ENCODE data around the gene SLC50A1.

GRCh38 chr1:155131285-155131684 lies 4.4 kb upstream of the SLC50A1 start:
- TF ChIP-seq, protein P1, sequence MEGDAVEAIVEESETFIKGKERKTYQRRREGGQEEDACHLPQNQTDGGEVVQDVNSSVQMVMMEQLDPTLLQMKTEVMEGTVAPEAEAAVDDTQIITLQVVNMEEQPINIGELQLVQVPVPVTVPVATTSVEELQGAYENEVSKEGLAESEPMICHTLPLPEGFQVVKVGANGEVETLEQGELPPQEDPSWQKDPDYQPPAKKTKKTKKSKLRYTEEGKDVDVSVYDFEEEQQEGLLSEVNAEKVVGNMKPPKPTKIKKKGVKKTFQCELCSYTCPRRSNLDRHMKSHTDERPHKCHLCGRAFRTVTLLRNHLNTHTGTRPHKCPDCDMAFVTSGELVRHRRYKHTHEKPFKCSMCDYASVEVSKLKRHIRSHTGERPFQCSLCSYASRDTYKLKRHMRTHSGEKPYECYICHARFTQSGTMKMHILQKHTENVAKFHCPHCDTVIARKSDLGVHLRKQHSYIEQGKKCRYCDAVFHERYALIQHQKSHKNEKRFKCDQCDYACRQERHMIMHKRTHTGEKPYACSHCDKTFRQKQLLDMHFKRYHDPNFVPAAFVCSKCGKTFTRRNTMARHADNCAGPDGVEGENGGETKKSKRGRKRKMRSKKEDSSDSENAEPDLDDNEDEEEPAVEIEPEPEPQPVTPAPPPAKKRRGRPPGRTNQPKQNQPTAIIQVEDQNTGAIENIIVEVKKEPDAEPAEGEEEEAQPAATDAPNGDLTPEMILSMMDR (IDR thresholded peaks at IDR 0.05; ENCODE audit: insufficient read depth, low read length, poor library complexity, severe bottlenecking): no peak
- TF ChIP-seq EZH2phosphoT487 (conservative IDR thresholded peaks at IDR 0.05; ENCODE audit: low read length): no peak
